Tongue (tissue), 2 donors: ENCODE data around the gene KIRREL1. TPM values are rescaled to one million over a fixed set of nuclear protein-coding genes. Genes with fewer than 3 reads are reported as not detected.
A peak's percentile ranks its signal among the peaks of the same experiment; 100 is the strongest.

Experiments used
- DNase-seq: peaks from one replicate; pipeline ENCODE4 v3.0.0-alpha.2; 2015
- total RNA-seq: library from RNA; depleted of rRNA; stranded (reverse); fragments of >200 nt; gene quantifications from one replicate; pipeline ENCODE4 v1.2.3, GENCODE V29; 2014

Gene KIRREL1
- 46.2 TPM for total RNA-seq

GRCh38 chr1:157993147-157993917, at the start of gene KIRREL1:
Gene KIRREL1, plus strand, starts transcription at chr1:157993645. Its CDS starts 32 bp downstream, at chr1:157993677.
- peak; percentile 83 for DNase-seq

- DNase-seq, result no peak
These were observed 48.7 kb upstream of the KIRREL1 start for GRCh38 chr1:157944663-157945280.

- peak; percentile 54 for DNase-seq
These were observed 45.0 kb upstream of the KIRREL1 start for GRCh38 chr1:157948312-157949073.

GRCh38 chr1:157949074-157949354, 44.4 kb upstream of the KIRREL1 start:
- DNase-seq, result no peak

- DNase-seq, result no peak
These were observed 42.2 kb upstream of the KIRREL1 start for GRCh38 chr1:157951230-157951629.

- no peak for DNase-seq
These were observed 40.8 kb upstream of the KIRREL1 start for GRCh38 chr1:157952601-157953000.

GRCh38 chr1:157955221-157955620, 38.2 kb upstream of the KIRREL1 start:
- no peak for DNase-seq

- no peak for DNase-seq
These were observed 37.6 kb upstream of the KIRREL1 start for GRCh38 chr1:157955857-157956256.

- DNase-seq, result no peak
These were observed 36.7 kb upstream of the KIRREL1 start for GRCh38 chr1:157956732-157957131.

GRCh38 chr1:157958263-157958662, 35.2 kb upstream of the KIRREL1 start:
- DNase-seq, result no peak

GRCh38 chr1:157959750-157960149, 33.7 kb upstream of the KIRREL1 start:
- no peak for DNase-seq

GRCh38 chr1:157960773-157961172, 32.7 kb upstream of the KIRREL1 start:
- no peak for DNase-seq

- no peak for DNase-seq
These were observed 31.4 kb upstream of the KIRREL1 start for GRCh38 chr1:157961805-157962762.

- DNase-seq, result peak; percentile 88
These were observed 29.7 kb upstream of the KIRREL1 start for GRCh38 chr1:157963713-157964112.

- no peak for DNase-seq
These were observed 27.9 kb upstream of the KIRREL1 start for GRCh38 chr1:157965584-157965983.

- DNase-seq, result peak; percentile 16
These were observed 27.4 kb upstream of the KIRREL1 start for GRCh38 chr1:157966031-157966537.

- DNase-seq, result no peak
These were observed 26.2 kb upstream of the KIRREL1 start for GRCh38 chr1:157967205-157967604.

- peak; percentile 22 for DNase-seq
These were observed 24.9 kb upstream of the KIRREL1 start for GRCh38 chr1:157968508-157968907.

- DNase-seq, result no peak
These were observed 24.5 kb upstream of the KIRREL1 start for GRCh38 chr1:157968946-157969345.

- DNase-seq, result peak; percentile 66
These were observed 23.6 kb upstream of the KIRREL1 start for GRCh38 chr1:157969697-157970485.

- DNase-seq, result no peak
These were observed 21.7 kb upstream of the KIRREL1 start for GRCh38 chr1:157971769-157972168.
